GM12892 (cell line): ENCODE measurements around the gene NLRP9.

Experiments
- POLR2A ChIP-seq: IDR thresholded peaks from 2 replicates; pipeline ENCODE4 v1.6.1; 2011; ENCODE audit warnings: low read depth, low read length, control low read depth
- TAF1 ChIP-seq: IDR thresholded peaks from 2 replicates; pipeline ENCODE4 v1.6.1; 2011; ENCODE audit warnings: low read depth, mild to moderate bottlenecking, control low read depth, low read length, borderline replicate concordance

DNA sequence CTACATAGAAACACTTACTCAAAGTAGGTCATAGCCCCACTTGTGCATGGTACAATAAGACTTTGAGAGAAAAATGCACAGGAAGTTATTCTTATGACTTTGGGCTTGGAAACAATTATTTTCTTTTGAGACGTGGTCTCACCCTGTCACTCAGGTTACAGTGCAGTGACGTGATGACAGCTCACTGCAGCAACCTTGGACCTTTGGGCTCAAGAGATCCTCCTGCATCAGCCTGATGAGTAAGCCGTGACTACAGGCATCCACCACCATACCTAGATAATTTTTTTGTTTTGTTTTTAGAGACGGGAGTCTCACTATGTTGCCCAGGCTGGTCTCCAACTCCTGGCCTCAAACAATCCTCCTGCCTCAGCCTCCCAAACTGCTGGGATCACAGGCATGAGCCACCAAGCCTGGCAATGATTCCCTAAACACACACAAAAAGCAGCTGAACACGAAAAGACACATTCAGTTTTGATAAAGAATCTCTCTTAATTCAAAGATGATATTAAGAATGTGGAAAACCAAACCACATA, 17.9 kb downstream of the NLRP9 start:
- TF ChIP-seq POLR2A = no peak
- no peak for TF ChIP-seq TAF1
